Measurements from ENCODE around the gene OR1I1.
"Not testable (repeated sequence)": the region's sequence is repeated elsewhere in the genome, so short reads cannot be mapped to it uniquely, and the experiment has no call there.

The OR1I1 gene

GRCh38 chr19:15096223-15096622 lies 14.2 kb downstream of the OR1I1 start:
- Histone ChIP-seq H3K4me1 (no peaks in the 10 kb centered on the region), H3K27ac (no peak overlapping the region), H3K36me3 (no peaks in the 10 kb centered on the region), H3K9me3 (no peaks in the 10 kb centered on the region), H3K4me2 (no peak overlapping the region), H3K27me3 (no peaks in the 10 kb centered on the region), H3K4me3 (no peak overlapping the region), H4K20me1 (no peaks in the 10 kb centered on the region), H3K9ac (no peak overlapping the region)
- no peak for TF ChIP-seq Cebpa-rat (IDR thresholded peaks at IDR 0.05)

- H3K4me3 ChIP-seq, H3K4me1 ChIP-seq, H3K4me2 ChIP-seq, H4K20me1 ChIP-seq, H3K27ac ChIP-seq, H3K9me3 ChIP-seq, H3K9ac ChIP-seq, H3K27me3 ChIP-seq, H3K36me3 ChIP-seq: not testable (repeated sequence)
These were observed 16.0 kb downstream of the OR1I1 start for GRCh38 chr19:15097980-15098379.

GRCh38 chr19:15098460-15098859 lies 16.4 kb downstream of the OR1I1 start:
- Histone ChIP-seq H3K4me3 (no peak overlapping the region), H4K20me1 (no peaks in the 10 kb centered on the region), H3K27ac (no peak overlapping the region), H3K4me1 (no peaks in the 10 kb centered on the region), H3K36me3 (no peaks in the 10 kb centered on the region), H3K27me3 (no peaks in the 10 kb centered on the region), H3K4me2 (no peak overlapping the region), H3K9me3 (peaks cover 5% of the 10 kb centered on the region), H3K9ac (no peak overlapping the region)
- TF ChIP-seq Cebpa-rat (IDR thresholded peaks at IDR 0.05), result no peak

- H3K9me3 ChIP-seq, result peaks cover 11% of the 10 kb centered on the region
- no peak overlapping the region for H3K4me3 ChIP-seq
- no peaks in the 10 kb centered on the region for H3K27me3 ChIP-seq
- no peak for TF ChIP-seq Cebpa-rat (IDR thresholded peaks at IDR 0.05)
- H3K4me1 ChIP-seq, result no peaks in the 10 kb centered on the region
- H4K20me1 ChIP-seq, result no peaks in the 10 kb centered on the region
- H3K9ac ChIP-seq, result no peak overlapping the region
- H3K4me2 ChIP-seq, result no peak overlapping the region
- H3K27ac ChIP-seq, result no peak overlapping the region
- H3K36me3 ChIP-seq, result no peaks in the 10 kb centered on the region
These were observed 17.1 kb downstream of the OR1I1 start for GRCh38 chr19:15099017-15099582.

- Histone ChIP-seq H3K9ac (no peak overlapping the region), H3K4me2 (no peak overlapping the region), H3K4me1 (no peaks in the 10 kb centered on the region), H3K27ac (no peak overlapping the region), H3K4me3 (no peak overlapping the region), H4K20me1 (no peaks in the 10 kb centered on the region), H3K27me3 (no peaks in the 10 kb centered on the region), H3K9me3 (peaks cover 16% of the 10 kb centered on the region), H3K36me3 (no peaks in the 10 kb centered on the region)
- TF ChIP-seq Cebpa-rat (IDR thresholded peaks at IDR 0.05), result no peak
These were observed 19.6 kb downstream of the OR1I1 start for GRCh38 chr19:15101479-15102082.

GRCh38 chr19:15104003-15104402 lies 22.0 kb downstream of the OR1I1 start:
- Histone ChIP-seq H3K27ac (no peak overlapping the region), H3K9ac (no peak overlapping the region), H3K4me1 (peaks cover 6% of the 10 kb centered on the region), H3K4me2 (no peak overlapping the region), H3K9me3 (peaks cover 16% of the 10 kb centered on the region), H3K36me3 (no peaks in the 10 kb centered on the region), H3K27me3 (no peaks in the 10 kb centered on the region), H3K4me3 (no peak overlapping the region), H4K20me1 (no peaks in the 10 kb centered on the region)
- TF ChIP-seq Cebpa-rat (IDR thresholded peaks at IDR 0.05), result no peak

- Histone ChIP-seq H3K9ac (no peak overlapping the region), H3K27me3 (no peaks in the 10 kb centered on the region), H3K4me3 (no peak overlapping the region), H3K4me2 (no peak overlapping the region), H3K4me1 (peaks cover 6% of the 10 kb centered on the region), H3K27ac (no peak overlapping the region), H4K20me1 (no peaks in the 10 kb centered on the region), H3K36me3 (no peaks in the 10 kb centered on the region), H3K9me3 (peaks cover 16% of the 10 kb centered on the region)
- no peak for TF ChIP-seq Cebpa-rat (IDR thresholded peaks at IDR 0.05)
These were observed 22.4 kb downstream of the OR1I1 start for GRCh38 chr19:15104411-15104810.

GRCh38 chr19:15105044-15105443 lies 23.0 kb downstream of the OR1I1 start:
- H3K36me3 ChIP-seq, result no peaks in the 10 kb centered on the region
- H3K9me3 ChIP-seq, result peaks cover 16% of the 10 kb centered on the region
- H3K4me2 ChIP-seq, result no peak overlapping the region
- H3K27ac ChIP-seq, result no peak overlapping the region
- no peaks in the 10 kb centered on the region for H4K20me1 ChIP-seq
- TF ChIP-seq Cebpa-rat (IDR thresholded peaks at IDR 0.05), result no peak
- H3K4me1 ChIP-seq, result peaks cover 6% of the 10 kb centered on the region
- no peak overlapping the region for H3K4me3 ChIP-seq
- H3K9ac ChIP-seq, result no peak overlapping the region
- no peaks in the 10 kb centered on the region for H3K27me3 ChIP-seq

GRCh38 chr19:15107061-15108010 lies 25.3 kb downstream of the OR1I1 start, which contains the start of gene SYDE1:
TSS of gene SYDE1 (plus strand) at chr19:15107401. CDS start at chr19:15107434, 33 bp downstream.
- no peak for TF ChIP-seq Cebpa-rat (IDR thresholded peaks at IDR 0.05)
- H3K9ac ChIP-seq, result no peak within 1 kb of the TSS

More at GRCh38 chr19:15107061-15108010, 25.3 kb downstream of the OR1I1 start, which contains the start of gene SYDE1:
- H3K36me3 ChIP-seq, result no peaks in the 10 kb centered on the region
- no peak within 1 kb of the TSS for H3K4me3 ChIP-seq
- H3K4me2 ChIP-seq, result peak within 1 kb of the TSS; percentile 8; the same call in 1 of the 2 replicates
- peaks cover 16% of the 10 kb centered on the region for H3K9me3 ChIP-seq
- H3K4me1 ChIP-seq, result peaks cover 6% of the 10 kb centered on the region
- H3K27ac ChIP-seq, result no peak within 1 kb of the TSS
- H4K20me1 ChIP-seq, result no peaks in the 10 kb centered on the region
- no peaks in the 10 kb centered on the region for H3K27me3 ChIP-seq

Measured in BLaER1 (cell line).